ENCODE data around the gene CEP162.

GRCh38 chr6:84272298-84272697, 44.9 kb upstream of the CEP162 start:
- no peak for TF ChIP-seq CTCF (IDR thresholded peaks at IDR 0.05)
- TF ChIP-seq POLR2A (IDR thresholded peaks at IDR 0.05) = no peak
